Peyer's patch (tissue), 4 donors: ENCODE measurements around the gene LGALS9B. TPM values are rescaled to one million over a fixed set of nuclear protein-coding genes. Genes with fewer than 3 reads are reported as not detected.
"Not testable (repeated sequence)": the region's sequence is repeated elsewhere in the genome, so short reads cannot be mapped to it uniquely, and the experiment has no call there.

Experiments used
- DNase-seq, 3 donors: peaks; one replicate each; pipeline ENCODE4 v3.0.0-alpha.2; 2017 to 2019
- H3K27ac ChIP-seq, 4 donors: fragments of 200-600 bp; sonication (generic); one replicate each; pipeline ENCODE4 v1.5.1; 2016 to 2019
- H3K27me3 ChIP-seq, 2 donors: fragments of 200-600 bp; sonication (generic); one replicate each; pipeline ENCODE4 v1.5.1; 2019
- H3K36me3 ChIP-seq, 3 donors: fragments of 200-600 bp; sonication (generic); one replicate each; pipeline ENCODE4 v1.5.1; 2016 to 2019
- H3K4me1 ChIP-seq, 4 donors: fragments of 200-600 bp; sonication (generic); one replicate each; pipeline ENCODE4 v1.5.1; 2016 to 2019
- H3K4me3 ChIP-seq, 4 donors: fragments of 200-600 bp; sonication (generic); 1 replicate in 3 of 4; 2 replicates in 1 of 4; pipeline ENCODE4 v1.5.1; 2016 to 2019; ENCODE audit warnings: mild to moderate bottlenecking in 1 of 4
- H3K9me3 ChIP-seq, 4 donors: fragments of 200-600 bp; sonication (generic); one replicate each; pipeline ENCODE4 v1.5.1; 2016 to 2019; ENCODE audit warnings: mild to moderate bottlenecking in 1 of 4
- small RNA-seq, 2 donors: library from RNA; depleted of rRNA; stranded (forward); fragments of <200 nt; gene quantifications; one replicate each; pipeline ENCODE3, GENCODE V24; 2016
- total RNA-seq, 4 donors: library from RNA; depleted of rRNA; stranded (reverse); fragments of >200 nt; gene quantifications; one replicate each; pipeline ENCODE4 v1.1.0, GENCODE V29; 2016

LGALS9B gene
- total RNA-seq, 4 donors from 2014 or later, result 2.1 to 23.1 (median 6.3) TPM

DNA sequence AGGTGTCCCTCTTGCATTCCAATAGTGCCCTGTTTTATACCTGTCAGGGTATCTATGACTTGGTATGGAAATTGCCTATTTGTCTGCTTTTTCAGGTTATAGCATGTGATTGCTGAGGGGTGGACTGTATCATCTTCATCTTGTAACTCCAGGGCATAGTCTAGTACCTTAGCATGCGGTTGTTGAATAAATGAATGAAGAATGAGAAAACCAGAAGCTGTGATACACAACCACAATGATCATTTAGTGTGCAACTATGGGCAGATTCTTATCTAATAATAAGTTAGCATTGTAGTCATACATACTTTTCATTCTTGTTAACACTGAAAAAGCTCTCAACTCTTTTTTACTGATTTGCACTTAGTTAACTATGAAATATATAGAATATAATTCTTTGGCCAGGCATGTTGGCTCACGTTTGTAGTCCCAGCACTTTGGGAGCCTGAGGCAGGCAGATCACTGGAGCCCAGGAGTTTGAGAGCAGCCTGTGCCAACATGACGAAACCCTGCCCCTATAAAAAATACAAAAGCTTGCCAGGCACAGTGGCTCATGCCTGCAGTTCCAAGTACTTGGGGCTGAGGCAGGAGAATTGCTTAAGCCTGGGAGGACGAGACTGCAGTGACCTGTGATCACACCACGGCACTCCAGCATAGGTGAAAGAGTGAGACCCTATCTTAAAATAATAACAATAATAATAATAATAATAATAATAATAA lies 65.9 kb downstream of the LGALS9B start:
- not testable (repeated sequence) for H3K9me3 ChIP-seq, H3K27ac ChIP-seq, H3K4me1 ChIP-seq, H3K27me3 ChIP-seq, H3K36me3 ChIP-seq, DNase-seq, H3K4me3 ChIP-seq

DNA sequence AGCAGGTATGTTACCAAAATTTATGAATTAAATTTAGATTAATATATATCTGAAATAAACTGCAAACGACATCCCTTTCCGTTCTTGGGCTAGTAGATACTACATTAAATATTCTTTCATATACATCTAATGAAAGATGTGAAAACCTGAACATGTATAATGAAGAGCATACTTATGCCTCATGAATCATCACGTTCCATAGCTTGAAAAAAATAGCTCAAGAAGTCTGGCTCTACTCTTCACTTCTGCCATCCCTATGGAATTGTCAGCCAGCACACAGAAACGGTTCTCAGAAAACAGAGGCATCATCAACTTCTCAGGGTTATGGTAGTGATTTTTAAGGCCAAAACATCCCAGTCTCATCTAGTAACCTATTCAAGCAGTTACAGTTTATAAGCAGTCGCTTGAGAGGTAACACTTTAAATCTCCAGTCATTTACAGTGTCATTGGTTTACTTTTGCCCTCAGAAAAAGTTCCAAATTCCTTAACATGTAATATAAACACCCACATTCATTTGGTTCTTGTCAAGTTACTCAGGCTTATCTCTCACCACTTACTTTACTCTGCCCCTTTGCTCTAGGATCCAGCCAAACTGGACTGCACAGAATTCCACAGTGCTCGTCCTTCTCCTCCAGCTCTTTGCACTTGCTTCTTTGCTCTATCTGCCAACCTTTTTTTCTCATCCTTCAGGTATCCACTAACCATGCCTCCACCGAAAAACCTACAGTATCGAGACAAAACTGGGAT lies 66.6 kb downstream of the LGALS9B start:
- not testable (repeated sequence) for H3K9me3 ChIP-seq

More for the DNA sequence above, 66.6 kb downstream of the LGALS9B start:
- H3K4me1 ChIP-seq, H3K4me3 ChIP-seq, H3K36me3 ChIP-seq, H3K27ac ChIP-seq, DNase-seq, H3K27me3 ChIP-seq: not testable (repeated sequence)

Small RNA genes within 50 kb of the gene (small RNA-seq; reads per million reads assigned to genes)
- gene YWHAEP3, result 0 reads per million in 2 donors

Other genes starting within 250 kb of the LGALS9B start
- gene CDRT15L2, start 112.2 kb upstream of the LGALS9B start, total RNA-seq, result not detected